ENCODE data around the gene PBX1. TPM values are rescaled to one million over a fixed set of nuclear protein-coding genes. Genes with fewer than 3 reads are reported as not detected.
A peak's percentile ranks its signal among the peaks of the same experiment; 100 is the strongest.

PBX1 gene
- polyA plus RNA-seq, 3 donors, result 0.07 TPM; not detected in 2

DNA sequence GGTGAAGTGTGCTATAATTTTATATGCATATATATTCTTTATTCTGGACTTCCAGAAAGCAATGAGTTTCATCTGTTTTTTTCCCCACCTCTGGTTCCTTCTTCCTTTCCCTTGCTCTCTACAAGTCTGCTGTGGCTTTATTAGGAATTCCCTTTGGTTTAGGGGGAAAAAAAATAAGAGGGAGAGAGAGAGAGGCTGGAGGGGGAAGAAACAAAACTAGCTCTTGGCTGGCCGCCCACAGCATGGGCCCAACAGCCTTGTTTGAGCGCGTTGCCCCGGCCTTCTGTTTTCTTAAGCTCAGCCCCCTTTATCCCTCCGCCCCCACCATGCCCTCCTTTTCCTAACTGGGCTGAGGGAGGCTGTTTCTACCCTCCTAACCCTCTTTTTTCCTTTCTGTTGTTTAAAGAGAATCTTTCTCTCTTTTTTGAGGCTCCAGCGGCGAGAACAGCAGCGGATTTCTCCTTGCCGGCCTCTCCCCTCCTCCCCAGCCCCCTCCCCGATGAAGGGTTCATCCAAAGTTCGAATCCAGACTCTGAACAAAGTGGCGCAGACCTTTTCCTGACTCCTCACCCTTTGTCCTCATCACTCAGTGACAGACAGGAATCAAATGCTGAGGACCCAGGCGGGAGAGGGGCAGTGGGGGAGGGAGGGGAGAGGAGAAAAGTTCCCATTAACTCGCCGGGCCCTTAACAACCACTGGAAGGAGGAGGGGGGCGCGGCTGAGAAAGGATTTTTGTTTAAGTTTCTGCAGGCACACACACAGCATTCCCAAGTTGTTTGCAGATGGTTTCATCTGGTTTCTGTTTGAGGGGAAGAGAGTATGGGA lies 29.7 kb downstream of the PBX1 start:
- intact Hi-C loops (cut with micrococcal nuclease), result no loop called here
- Histone ChIP-seq H3K4me3 (replicated peaks in 1 of 3; ENCODE audit: low read depth in 2 of 3, low read length in 3 of 3) (no peak overlapping the region), H3K9ac (ENCODE audit: insufficient read depth, low read length, poor library complexity, severe bottlenecking) (no peak overlapping the region), H3K4me1 (ENCODE audit: control insufficient read depth in 1 of 2, insufficient read depth in 2 of 2, low read length in 2 of 2) (no peaks in the 10 kb centered on the region), H3K79me2 (ENCODE audit: insufficient read depth, low read length) (no peaks in the 10 kb centered on the region), H4K20me1 (ENCODE audit: insufficient read depth, low read length) (no peaks in the 10 kb centered on the region), H3K4me2 (replicated peaks; ENCODE audit: extremely low read depth, low read length, poor library complexity, severe bottlenecking) (no peak overlapping the region), H3K9me3 (replicated peaks in 1 of 2; ENCODE audit: control insufficient read depth in 1 of 2, insufficient read depth in 1 of 2, low read length in 2 of 2) (no peaks in the 10 kb centered on the region), H3K27me3 (ENCODE audit: control insufficient read depth in 2 of 2, insufficient read depth in 2 of 2, low read length in 2 of 2) (peaks cover 0 to 4% of the 10 kb centered on the region in 2 donors), H3K27ac (ENCODE audit: low read depth in 1 of 2, low read length in 2 of 2) (no peak overlapping the region), H3K36me3 (replicated peaks in 1 of 2; ENCODE audit: control insufficient read depth in 1 of 2, insufficient read depth in 2 of 2, low read length in 2 of 2) (no peaks in the 10 kb centered on the region), H2AFZ (ENCODE audit: insufficient read depth, low read depth, low read length, poor library complexity, severe bottlenecking) (peak overlapping the region; percentile 46)
- no peaks in the 10 kb centered on the region for H3K36me3 Mint-ChIP-seq
- H3K27ac Mint-ChIP-seq, result no peak overlapping the region
- H3K4me3 Mint-ChIP-seq, result peak overlapping the region in 1 of 2 donors; percentile 76
- WGBS (ENCODE audit: insufficient coverage), result no CpG with 5 or more reads among the region's 17 CpGs
- no peak for DNase-seq
- H3K9me3 Mint-ChIP-seq, result peaks cover 0 to 2% (median 0%) of the 10 kb centered on the region in 7 donors
- peaks cover 11% of the 10 kb centered on the region for H3K4me1 Mint-ChIP-seq
- TF ChIP-seq, protein P1, sequence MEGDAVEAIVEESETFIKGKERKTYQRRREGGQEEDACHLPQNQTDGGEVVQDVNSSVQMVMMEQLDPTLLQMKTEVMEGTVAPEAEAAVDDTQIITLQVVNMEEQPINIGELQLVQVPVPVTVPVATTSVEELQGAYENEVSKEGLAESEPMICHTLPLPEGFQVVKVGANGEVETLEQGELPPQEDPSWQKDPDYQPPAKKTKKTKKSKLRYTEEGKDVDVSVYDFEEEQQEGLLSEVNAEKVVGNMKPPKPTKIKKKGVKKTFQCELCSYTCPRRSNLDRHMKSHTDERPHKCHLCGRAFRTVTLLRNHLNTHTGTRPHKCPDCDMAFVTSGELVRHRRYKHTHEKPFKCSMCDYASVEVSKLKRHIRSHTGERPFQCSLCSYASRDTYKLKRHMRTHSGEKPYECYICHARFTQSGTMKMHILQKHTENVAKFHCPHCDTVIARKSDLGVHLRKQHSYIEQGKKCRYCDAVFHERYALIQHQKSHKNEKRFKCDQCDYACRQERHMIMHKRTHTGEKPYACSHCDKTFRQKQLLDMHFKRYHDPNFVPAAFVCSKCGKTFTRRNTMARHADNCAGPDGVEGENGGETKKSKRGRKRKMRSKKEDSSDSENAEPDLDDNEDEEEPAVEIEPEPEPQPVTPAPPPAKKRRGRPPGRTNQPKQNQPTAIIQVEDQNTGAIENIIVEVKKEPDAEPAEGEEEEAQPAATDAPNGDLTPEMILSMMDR (IDR thresholded peaks at IDR 0.05), result no peak
- peaks cover 10 to 24% (median 14%) of the 10 kb centered on the region in 3 donors for H3K27me3 Mint-ChIP-seq (ENCODE audit: low read depth in 3 of 3)

DNA sequence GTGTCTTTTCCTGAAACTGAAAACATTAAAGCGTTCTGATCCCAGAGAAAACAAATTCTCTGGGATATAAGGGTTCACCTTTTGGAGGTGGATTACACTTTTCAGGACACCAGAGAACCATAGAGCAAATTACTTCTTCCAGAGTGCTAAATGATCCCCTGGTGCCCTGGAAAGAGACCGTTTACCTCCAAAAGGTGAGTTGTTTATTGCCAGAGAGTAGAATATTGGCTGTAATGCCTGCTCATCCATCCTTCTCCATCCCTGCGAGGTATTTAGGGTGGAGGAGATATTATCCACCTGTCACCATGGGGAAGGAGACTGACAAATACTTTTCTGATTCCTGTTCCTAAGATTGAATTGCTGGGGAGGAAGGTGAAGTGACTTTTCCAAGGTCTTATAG lies 30.4 kb downstream of the PBX1 start:
- no peak overlapping the region for H3K27ac ChIP-seq (ENCODE audit: low read depth in 1 of 2, low read length in 2 of 2)
- WGBS (ENCODE audit: insufficient coverage), result no CpG with 5 or more reads among the region's 3 CpGs

More for the DNA sequence above, 30.4 kb downstream of the PBX1 start:
- no peaks in the 10 kb centered on the region for H3K79me2 ChIP-seq (ENCODE audit: insufficient read depth, low read length)
- no peaks in the 10 kb centered on the region for H3K9me3 ChIP-seq (replicated peaks in 1 of 2; ENCODE audit: control insufficient read depth in 1 of 2, insufficient read depth in 1 of 2, low read length in 2 of 2)
- H3K4me2 ChIP-seq (replicated peaks; ENCODE audit: extremely low read depth, low read length, poor library complexity, severe bottlenecking), result no peak overlapping the region
- Mint-ChIP-seq H3K27me3 (ENCODE audit: low read depth in 3 of 3) (peaks cover 8 to 24% (median 14%) of the 10 kb centered on the region in 3 donors), H3K36me3 (no peaks in the 10 kb centered on the region), H3K4me3 (peak overlapping the region in 1 of 2 donors; percentile 26), H3K27ac (no peak overlapping the region), H3K9me3 (peaks cover 0 to 1% (median 0%) of the 10 kb centered on the region in 7 donors), H3K4me1 (peaks cover 11% of the 10 kb centered on the region)
- no peak overlapping the region for H3K4me3 ChIP-seq (replicated peaks in 1 of 3; ENCODE audit: low read depth in 2 of 3, low read length in 3 of 3)
- no peaks in the 10 kb centered on the region for H4K20me1 ChIP-seq (ENCODE audit: insufficient read depth, low read length)
- H2AFZ ChIP-seq (ENCODE audit: insufficient read depth, low read depth, low read length, poor library complexity, severe bottlenecking), result no peak overlapping the region
- DNase-seq, result no peak
- TF ChIP-seq, protein P1 (IDR thresholded peaks at IDR 0.05), result no peak
- intact Hi-C loops (cut with micrococcal nuclease), result no loop called here
- H3K9ac ChIP-seq (ENCODE audit: insufficient read depth, low read length, poor library complexity, severe bottlenecking), result no peak overlapping the region
- no peaks in the 10 kb centered on the region for H3K4me1 ChIP-seq (ENCODE audit: control insufficient read depth in 1 of 2, insufficient read depth in 2 of 2, low read length in 2 of 2)
- no peaks in the 10 kb centered on the region for H3K36me3 ChIP-seq (replicated peaks in 1 of 2; ENCODE audit: control insufficient read depth in 1 of 2, insufficient read depth in 2 of 2, low read length in 2 of 2)
- H3K27me3 ChIP-seq (ENCODE audit: control insufficient read depth in 2 of 2, insufficient read depth in 2 of 2, low read length in 2 of 2), result peaks cover 0 to 4% of the 10 kb centered on the region in 2 donors

Measured in CD14-positive monocyte (primary cell).